HG03175 (cell line): ENCODE data around the gene C1QB.
"Not testable (repeated sequence)": the region's sequence is repeated elsewhere in the genome, so short reads cannot be mapped to it uniquely, and the experiment has no call there.

ENCODE experiments used
- ATAC-seq: cut with Tn5 transposase; IDR thresholded peaks from one replicate; pipeline ENCODE4 v1.9.1; 2021; ENCODE audit warnings: mild to moderate bottlenecking, moderate library complexity; ENCODE audit not compliant: unreplicated experiment

The C1QB gene

GRCh38 chr1:22691031-22691753 is 38.2 kb downstream of the C1QB start:
- no peak for ATAC-seq

- no peak for ATAC-seq
Measured at GRCh38 chr1:22694172-22694571, 41.1 kb downstream of the C1QB start.

- no peak for ATAC-seq
Measured at GRCh38 chr1:22696610-22697009, 43.6 kb downstream of the C1QB start.

GRCh38 chr1:22697980-22698379 is 44.9 kb downstream of the C1QB start:
- ATAC-seq = no peak

GRCh38 chr1:22699681-22700520 is 46.9 kb downstream of the C1QB start:
- no peak for ATAC-seq

- ATAC-seq = no peak
Measured at GRCh38 chr1:22702296-22703085, 49.5 kb downstream of the C1QB start.

- ATAC-seq = peak; percentile 53
Measured at GRCh38 chr1:22704440-22705067, 51.5 kb downstream of the C1QB start.

- no peak for ATAC-seq
Measured at GRCh38 chr1:22705586-22705985, 52.5 kb downstream of the C1QB start.

- ATAC-seq = not testable (repeated sequence)
Measured at GRCh38 chr1:22706100-22706499, 53.1 kb downstream of the C1QB start.

- no peak for ATAC-seq
Measured at GRCh38 chr1:22708777-22709176, 55.7 kb downstream of the C1QB start.

GRCh38 chr1:22709227-22709626 is 56.2 kb downstream of the C1QB start:
- ATAC-seq = no peak

GRCh38 chr1:22709891-22710700 is 57.1 kb downstream of the C1QB start:
- ATAC-seq = no peak

- ATAC-seq = no peak
Measured at GRCh38 chr1:22710701-22711049, 57.6 kb downstream of the C1QB start, which contains the start of gene EPHB2. TSS of gene EPHB2 (plus strand) at chr1:22710839. CDS start at chr1:22710983, 144 bp downstream.

GRCh38 chr1:22711071-22711470 is 58.0 kb downstream of the C1QB start:
- no peak for ATAC-seq
